Measurements from ENCODE around the gene RAB30. TPM values are rescaled to one million over a fixed set of nuclear protein-coding genes. Genes with fewer than 3 reads are reported as not detected.

Gene RAB30
- total and polyA plus RNA-seq, 9 of the 15 experiments (the other 6 are each of a cell fraction or from before 2014, with no cell fraction given): 0.29 to 1.3 (median 1.0) TPM

DNA sequence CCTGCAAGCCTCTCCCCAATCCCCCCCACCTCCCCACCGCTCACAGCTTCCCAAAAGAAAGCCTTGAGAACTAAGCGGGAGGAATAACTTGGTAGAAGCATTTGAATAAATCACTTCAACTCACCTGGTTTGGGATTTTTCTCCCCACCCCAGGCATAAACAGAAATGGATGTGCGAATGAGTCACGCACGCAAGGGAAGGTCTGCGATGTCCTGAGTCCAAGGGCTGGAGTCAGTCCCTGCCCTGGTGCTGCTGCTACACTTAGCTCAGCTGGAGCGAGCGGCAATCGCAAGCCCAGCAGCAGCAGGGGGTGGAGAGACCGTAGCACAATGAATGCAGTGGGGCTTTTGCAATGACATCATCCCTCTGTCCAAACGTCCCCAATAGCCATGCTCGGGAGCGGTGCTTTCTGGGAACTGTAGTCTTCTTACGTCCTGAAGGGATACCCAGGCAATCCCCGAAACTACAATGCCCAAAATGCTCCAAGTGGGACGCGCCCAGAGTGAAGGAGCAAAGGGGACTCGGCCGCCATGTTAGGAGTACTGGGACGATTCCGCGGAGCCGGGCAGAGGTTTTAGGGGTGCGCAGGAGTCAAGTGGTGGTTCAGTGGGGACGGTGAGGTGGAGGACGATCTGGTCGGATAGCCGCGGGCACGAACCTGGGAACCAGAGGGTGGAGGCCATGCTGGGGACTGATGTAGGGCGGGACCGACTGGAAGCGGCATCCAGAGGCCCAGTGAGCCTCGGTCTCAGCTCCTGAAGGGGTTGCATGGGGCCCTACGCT lies at the start of gene RAB30 (continued):
- TF ChIP-seq, protein P1, sequence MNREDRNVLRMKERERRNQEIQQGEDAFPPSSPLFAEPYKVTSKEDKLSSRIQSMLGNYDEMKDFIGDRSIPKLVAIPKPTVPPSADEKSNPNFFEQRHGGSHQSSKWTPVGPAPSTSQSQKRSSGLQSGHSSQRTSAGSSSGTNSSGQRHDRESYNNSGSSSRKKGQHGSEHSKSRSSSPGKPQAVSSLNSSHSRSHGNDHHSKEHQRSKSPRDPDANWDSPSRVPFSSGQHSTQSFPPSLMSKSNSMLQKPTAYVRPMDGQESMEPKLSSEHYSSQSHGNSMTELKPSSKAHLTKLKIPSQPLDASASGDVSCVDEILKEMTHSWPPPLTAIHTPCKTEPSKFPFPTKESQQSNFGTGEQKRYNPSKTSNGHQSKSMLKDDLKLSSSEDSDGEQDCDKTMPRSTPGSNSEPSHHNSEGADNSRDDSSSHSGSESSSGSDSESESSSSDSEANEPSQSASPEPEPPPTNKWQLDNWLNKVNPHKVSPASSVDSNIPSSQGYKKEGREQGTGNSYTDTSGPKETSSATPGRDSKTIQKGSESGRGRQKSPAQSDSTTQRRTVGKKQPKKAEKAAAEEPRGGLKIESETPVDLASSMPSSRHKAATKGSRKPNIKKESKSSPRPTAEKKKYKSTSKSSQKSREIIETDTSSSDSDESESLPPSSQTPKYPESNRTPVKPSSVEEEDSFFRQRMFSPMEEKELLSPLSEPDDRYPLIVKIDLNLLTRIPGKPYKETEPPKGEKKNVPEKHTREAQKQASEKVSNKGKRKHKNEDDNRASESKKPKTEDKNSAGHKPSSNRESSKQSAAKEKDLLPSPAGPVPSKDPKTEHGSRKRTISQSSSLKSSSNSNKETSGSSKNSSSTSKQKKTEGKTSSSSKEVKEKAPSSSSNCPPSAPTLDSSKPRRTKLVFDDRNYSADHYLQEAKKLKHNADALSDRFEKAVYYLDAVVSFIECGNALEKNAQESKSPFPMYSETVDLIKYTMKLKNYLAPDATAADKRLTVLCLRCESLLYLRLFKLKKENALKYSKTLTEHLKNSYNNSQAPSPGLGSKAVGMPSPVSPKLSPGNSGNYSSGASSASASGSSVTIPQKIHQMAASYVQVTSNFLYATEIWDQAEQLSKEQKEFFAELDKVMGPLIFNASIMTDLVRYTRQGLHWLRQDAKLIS (CRISPR knock-in tag; IDR thresholded peaks at IDR 0.05): peak; percentile 89
- TF ChIP-seq NONO (IDR thresholded peaks at IDR 0.05; ENCODE audit: low read depth in 2 of 2, low read length in 1 of 2): no peak
- peak; percentile 42 for TF ChIP-seq GABPA (tag; conservative IDR thresholded peaks at IDR 0.05; ENCODE audit: low read depth)
- TF ChIP-seq, protein P2, sequence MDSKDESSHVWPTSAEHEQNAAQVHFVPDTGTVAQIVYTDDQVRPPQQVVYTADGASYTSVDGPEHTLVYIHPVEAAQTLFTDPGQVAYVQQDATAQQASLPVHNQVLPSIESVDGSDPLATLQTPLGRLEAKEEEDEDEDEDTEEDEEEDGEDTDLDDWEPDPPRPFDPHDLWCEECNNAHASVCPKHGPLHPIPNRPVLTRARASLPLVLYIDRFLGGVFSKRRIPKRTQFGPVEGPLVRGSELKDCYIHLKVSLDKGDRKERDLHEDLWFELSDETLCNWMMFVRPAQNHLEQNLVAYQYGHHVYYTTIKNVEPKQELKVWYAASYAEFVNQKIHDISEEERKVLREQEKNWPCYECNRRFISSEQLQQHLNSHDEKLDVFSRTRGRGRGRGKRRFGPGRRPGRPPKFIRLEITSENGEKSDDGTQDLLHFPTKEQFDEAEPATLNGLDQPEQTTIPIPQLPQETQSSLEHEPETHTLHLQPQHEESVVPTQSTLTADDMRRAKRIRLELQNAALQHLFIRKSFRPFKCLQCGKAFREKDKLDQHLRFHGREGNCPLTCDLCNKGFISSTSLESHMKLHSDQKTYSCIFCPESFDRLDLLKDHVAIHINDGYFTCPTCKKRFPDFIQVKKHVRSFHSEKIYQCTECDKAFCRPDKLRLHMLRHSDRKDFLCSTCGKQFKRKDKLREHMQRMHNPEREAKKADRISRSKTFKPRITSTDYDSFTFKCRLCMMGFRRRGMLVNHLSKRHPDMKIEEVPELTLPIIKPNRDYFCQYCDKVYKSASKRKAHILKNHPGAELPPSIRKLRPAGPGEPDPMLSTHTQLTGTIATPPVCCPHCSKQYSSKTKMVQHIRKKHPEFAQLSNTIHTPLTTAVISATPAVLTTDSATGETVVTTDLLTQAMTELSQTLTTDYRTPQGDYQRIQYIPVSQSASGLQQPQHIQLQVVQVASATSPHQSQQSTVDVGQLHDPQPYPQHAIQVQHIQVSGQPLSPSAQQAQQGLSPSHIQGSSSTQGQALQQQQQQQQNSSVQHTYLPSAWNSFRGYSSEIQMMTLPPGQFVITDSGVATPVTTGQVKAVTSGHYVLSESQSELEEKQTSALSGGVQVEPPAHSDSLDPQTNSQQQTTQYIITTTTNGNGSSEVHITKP (IDR thresholded peaks at IDR 0.05; ENCODE audit: partially characterized antibody): peak; percentile 85
- TF ChIP-seq ZNF197 (CRISPR knock-in tag; IDR thresholded peaks at IDR 0.05; ENCODE audit: low read depth): peak; percentile 67; the same call in 1 of the 2 replicates
- TF ChIP-seq, protein P3, sequence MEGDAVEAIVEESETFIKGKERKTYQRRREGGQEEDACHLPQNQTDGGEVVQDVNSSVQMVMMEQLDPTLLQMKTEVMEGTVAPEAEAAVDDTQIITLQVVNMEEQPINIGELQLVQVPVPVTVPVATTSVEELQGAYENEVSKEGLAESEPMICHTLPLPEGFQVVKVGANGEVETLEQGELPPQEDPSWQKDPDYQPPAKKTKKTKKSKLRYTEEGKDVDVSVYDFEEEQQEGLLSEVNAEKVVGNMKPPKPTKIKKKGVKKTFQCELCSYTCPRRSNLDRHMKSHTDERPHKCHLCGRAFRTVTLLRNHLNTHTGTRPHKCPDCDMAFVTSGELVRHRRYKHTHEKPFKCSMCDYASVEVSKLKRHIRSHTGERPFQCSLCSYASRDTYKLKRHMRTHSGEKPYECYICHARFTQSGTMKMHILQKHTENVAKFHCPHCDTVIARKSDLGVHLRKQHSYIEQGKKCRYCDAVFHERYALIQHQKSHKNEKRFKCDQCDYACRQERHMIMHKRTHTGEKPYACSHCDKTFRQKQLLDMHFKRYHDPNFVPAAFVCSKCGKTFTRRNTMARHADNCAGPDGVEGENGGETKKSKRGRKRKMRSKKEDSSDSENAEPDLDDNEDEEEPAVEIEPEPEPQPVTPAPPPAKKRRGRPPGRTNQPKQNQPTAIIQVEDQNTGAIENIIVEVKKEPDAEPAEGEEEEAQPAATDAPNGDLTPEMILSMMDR (IDR thresholded peaks at IDR 0.05 in 2 of 3, conservative IDR thresholded peaks at IDR 0.05 in 1 of 3; ENCODE audit: insufficient read depth in 2 of 3, low read depth in 1 of 3, low read length in 3 of 3): no peak; a peak in 1 of 6 replicates
- TF ChIP-seq, protein P4, sequence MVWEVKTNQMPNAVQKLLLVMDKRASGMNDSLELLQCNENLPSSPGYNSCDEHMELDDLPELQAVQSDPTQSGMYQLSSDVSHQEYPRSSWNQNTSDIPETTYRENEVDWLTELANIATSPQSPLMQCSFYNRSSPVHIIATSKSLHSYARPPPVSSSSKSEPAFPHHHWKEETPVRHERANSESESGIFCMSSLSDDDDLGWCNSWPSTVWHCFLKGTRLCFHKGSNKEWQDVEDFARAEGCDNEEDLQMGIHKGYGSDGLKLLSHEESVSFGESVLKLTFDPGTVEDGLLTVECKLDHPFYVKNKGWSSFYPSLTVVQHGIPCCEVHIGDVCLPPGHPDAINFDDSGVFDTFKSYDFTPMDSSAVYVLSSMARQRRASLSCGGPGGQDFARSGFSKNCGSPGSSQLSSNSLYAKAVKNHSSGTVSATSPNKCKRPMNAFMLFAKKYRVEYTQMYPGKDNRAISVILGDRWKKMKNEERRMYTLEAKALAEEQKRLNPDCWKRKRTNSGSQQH (CRISPR knock-in tag; IDR thresholded peaks at IDR 0.05): peak; percentile 87
- TF ChIP-seq CREBBP (IDR thresholded peaks at IDR 0.05; ENCODE audit: low read depth, low read length): no peak
- no peak for TF ChIP-seq ZNF77 (CRISPR knock-in tag; IDR thresholded peaks at IDR 0.05)
- no peak for TF ChIP-seq ETS2 (tag; IDR thresholded peaks at IDR 0.05; ENCODE audit: borderline replicate concordance, poor library complexity, severe bottlenecking)
- peak; percentile 75; the same call in 1 of the 2 replicates for TF ChIP-seq FOXK1 (CRISPR knock-in tag; IDR thresholded peaks at IDR 0.05; ENCODE audit: borderline replicate concordance)
